GM19193 (cell line): ENCODE data around the gene TBC1D21.

Source experiments
- POLR2A ChIP-seq: IDR thresholded peaks from 4 replicates; pipeline ENCODE4 v1.6.1; 2011; ENCODE audit not compliant: insufficient read depth, insufficient read length; ENCODE audit errors: extremely low read depth

The TBC1D21 gene

DNA sequence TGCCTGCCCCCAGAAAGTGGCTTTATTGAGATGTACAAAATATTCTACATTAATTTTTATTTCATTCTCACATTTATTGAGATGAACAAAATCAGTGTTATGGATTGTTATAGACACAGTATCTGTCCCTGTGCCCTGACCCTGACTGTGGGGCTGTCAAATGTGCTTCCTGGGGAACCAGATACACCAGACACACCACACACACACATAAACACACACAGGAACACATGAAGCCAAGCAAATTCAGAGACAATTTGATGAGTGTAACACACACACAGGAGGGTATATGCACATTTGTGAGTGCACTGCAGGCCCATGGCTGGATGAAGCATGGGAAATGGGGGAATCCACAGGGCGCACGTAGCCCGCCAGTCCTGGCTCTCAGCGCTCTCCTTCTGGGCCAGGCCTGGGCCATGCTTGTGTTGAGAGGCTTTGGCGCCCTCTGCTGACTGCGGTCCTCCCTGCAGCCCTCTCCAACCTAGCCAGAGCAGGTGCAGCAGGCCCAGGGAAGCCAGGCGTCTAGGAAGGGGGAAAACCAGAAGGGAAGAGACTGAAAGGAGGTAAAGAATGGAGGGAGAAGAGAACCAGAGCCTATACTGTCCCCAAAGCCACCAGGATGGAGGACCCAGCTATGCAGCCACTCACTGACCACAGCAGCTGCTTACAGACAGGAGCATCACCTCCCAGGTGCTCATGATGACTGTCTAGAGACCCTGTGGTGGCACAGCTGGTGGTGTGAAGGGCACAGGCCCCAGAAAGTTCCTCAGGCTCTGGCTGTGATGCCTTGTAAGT lies 34.9 kb downstream of the TBC1D21 start:
- TF ChIP-seq POLR2A, result no peak

DNA sequence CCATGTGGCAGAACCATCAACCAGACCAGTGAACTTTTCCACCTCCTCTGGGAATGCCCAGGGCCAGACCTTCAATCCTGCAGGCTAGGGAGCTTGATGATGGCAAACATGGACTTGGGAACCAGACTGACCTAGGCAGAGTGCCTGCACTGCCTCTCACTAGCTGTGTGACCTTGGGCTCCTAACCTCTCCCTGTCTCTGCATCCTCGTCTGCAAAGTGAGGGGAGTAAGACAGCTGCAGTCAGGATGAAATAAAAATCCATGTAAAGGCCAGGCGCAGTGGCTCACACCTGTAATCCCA lies 35.4 kb downstream of the TBC1D21 start:
- no peak for TF ChIP-seq POLR2A

DNA sequence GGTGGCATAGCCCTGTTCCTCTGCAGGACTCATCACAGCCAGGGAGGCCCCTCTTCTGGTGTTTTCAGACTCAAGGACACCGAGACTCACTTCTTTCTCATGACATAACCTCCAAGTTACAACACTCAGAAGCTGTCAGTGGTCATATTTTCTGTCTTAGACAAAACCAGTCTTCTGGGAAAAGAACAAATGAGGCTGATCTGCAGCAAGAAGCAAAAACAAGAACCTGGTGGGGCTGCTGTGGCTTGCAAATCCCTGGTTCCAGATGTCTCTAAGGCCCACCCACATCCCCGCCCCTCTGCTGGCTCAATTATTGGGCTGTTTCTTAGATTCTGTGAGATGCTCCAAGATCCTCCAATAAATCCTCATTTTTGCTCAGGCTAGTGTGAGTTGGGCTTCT lies 36.3 kb downstream of the TBC1D21 start:
- TF ChIP-seq POLR2A, result no peak

DNA sequence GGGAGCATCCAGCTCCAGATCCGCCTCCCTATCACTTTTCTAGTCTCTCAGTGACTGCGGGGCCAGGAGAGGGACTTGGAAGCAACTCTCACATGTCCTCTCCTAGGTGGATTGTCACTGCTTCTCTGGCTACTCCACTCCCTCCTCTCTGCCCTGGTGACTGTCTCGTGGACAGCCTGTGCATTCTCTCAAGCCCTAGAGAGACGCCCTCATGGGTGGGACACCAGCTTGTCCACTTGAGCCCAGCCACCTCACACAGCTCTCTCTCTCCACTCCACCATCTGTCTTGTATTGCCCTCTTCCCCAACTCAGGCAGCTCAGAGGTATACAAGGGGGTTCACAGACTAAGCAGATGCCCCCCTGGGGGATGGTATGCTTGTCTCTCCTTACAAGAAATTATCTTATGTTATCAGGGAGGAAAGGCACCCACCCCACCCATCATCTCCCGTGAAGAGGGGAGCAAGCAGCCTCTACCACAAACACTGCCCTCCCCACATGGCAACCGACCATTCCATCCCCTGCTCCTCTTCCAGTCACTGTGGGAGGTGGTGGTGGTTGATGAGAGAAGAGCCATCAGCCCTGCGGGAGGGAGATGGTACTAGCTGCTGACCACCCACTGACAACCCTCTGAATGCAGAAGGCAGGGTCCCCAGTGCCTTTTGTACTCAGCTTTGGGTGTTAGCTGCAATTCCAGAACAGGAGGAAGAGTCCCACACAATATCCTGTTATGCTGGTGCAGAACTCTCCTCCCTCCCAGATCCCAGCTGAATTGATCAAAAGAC lies 37.3 kb downstream of the TBC1D21 start:
- no peak for TF ChIP-seq POLR2A

DNA sequence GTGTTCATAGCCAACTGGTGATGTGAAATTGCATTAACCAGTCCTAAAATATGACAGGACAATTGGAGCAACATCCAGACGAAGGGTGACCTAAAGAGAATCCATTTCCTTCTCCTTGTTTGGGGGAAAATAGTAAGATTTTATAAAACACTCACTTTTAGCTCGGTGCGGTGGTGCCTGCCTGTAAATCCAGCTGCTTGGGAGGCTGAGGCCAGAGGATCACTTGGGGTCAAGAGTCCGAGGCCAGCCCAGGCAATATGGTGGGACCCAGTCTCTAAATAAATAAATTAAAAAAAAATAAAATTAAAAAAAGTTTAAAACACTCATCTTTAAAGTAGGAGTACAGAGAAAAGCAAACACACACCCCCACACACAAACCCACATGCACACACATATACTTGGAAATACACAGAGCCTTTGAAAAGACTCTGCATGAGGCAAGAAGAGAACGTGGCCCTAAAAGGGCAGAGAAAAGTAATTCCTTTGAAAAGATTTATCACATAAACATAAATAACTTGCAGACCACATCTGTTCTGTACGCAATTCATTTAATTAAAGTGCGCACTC lies 38.7 kb downstream of the TBC1D21 start:
- no peak for TF ChIP-seq POLR2A

DNA sequence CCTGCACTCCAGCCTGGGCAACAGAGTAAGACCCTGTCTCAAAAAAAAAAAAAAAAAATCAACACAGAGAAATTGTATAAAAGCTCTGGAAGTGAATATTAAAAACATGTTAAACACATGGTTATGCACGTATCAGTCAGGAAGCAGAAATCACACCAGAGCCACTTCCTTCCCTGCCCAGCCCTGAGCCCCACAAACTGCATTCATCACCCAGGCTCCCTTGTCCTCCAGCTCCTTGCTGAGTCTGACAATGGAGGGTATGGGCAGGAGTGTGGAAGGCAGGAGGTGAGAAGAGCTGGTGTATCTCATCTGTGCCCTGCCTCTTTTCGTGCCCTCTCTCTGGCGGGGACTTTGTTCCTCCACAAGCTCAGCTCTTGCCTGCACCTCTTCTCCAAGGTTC lies 40.8 kb downstream of the TBC1D21 start:
- TF ChIP-seq POLR2A, result no peak

DNA sequence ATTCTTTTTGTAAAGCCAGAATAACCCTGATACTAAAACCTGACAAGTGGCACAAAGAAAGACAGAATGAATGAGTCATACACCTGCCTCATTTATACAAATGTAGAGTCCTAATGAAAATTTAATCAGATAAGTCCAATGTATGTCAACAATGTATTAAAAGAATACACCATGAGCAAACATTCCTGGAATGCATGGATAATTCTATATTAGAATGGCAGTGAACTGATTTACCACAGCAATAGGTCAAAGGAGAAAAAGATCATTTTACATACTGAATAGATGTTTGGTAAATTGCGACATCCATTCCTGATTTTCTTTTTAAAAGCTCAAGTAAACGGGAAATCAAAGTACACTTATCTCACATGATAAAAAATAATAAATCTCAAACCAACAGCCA lies 41.7 kb downstream of the TBC1D21 start:
- no peak for TF ChIP-seq POLR2A

DNA sequence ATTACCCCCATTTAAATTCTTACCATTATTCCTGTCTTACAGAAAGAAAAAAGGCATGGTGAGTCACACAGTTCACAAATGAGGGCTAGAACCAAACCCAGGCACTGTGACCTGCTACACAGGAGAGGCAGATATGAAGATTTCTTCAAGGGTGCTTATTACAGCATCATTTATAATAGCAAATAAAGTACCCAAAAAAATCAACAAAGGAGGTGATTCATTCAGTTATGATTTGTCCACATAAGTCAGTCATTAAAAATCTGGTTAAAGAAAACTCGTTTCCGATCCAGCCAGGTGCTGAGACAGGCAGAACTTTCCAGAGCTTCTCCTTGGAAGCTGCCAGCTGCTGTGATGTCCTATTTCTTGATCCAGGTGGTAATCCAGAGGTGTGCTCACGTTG lies 45.4 kb downstream of the TBC1D21 start:
- TF ChIP-seq POLR2A, result no peak

DNA sequence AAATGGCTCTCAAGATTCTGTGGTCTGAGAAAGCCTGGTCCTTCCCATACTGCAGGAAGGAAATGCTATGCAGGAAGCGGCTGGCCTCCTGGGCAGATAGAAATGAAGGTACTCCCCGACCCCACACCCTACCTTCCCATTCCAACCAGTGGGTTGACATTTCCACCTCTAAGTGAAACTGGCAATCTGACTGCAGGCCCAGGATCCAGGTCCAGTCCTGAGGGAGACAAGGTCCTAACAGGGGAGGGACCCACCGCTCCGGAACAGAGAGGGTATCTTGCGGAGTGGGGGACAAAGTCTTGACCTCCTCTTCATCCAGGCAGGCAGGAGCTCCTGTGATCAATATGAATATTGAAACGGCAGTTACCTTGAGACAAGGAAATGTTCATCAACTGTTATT lies 46.3 kb downstream of the TBC1D21 start:
- TF ChIP-seq POLR2A, result no peak

DNA sequence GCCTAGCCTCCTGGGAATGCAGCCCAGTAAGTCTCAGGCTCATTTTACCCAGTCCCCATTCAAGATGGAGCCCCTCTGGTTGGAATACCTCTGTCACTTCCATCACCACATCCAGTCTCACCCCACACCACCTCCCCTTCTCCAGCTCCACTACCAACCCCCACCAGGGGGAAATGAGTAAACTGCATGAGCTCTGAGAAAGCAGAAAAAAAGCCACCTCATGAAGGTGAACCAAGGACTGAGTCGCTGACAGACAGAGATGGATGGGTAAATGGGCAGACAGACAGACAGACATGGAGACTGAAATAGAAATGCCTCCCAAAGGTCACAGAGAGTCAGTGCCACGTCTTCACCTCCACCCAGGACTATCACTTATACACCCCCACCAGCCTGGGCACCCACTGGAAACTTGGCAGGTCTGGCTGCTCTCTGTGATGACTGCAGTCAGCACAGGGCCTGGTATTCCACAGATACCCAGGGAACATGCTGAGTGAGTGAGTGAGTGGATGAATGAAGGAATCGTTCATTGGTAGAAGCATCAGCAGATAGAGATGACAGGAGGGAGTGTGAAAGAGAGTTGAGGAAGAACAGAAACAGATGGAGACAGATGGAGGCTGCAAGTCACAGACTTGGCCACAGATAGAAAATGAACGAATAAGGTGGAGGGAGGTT lies 48.0 kb downstream of the TBC1D21 start:
- TF ChIP-seq POLR2A, result no peak

DNA sequence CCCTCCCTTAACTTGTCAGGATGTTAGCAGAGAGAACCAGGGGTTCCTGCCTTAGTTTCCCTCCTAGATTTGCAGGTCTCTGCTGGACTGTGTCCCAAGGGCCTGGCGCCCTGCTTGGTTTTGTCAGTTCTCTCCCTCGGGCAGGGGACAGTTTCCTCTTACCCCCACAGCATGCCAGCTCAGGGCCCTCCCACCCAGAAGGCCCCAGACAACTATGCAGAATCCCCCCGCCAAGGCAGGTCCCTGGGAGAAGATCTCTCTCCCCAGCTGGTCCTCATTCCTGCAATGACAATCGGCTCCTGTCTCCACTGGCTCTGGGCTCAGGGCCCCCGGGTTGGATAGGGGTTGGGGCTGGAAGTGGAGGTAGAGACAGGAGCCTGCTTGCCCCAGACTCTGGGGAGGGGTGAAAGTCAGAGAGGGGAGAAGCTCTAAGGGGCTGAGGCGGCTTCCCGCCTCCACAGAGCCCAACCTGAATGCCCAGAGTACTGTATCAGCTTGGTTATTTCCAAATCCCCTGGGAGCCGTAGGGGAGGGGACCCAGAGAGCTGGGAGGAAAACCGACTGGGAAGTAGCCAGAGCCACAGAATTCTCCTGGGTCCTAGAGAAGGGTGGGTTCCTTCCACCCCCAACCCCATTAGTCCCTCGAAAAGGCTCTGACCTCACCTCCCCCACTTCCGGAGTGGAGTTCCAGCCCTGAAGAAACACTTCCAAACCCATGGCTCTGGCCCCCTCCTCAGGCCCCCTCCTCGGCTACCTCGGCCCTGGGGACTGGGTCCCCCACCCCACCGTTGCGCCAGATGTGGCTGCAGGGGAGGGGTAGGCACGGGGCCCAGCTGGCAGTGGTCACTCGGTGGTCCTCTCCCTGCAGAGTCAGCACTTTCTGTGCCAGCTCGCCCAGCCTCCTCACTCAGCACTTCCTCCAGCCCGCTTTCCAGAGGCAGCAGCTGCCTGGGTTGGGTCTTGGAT lies 49.1 kb downstream of the TBC1D21 start:
- no peak for TF ChIP-seq POLR2A

DNA sequence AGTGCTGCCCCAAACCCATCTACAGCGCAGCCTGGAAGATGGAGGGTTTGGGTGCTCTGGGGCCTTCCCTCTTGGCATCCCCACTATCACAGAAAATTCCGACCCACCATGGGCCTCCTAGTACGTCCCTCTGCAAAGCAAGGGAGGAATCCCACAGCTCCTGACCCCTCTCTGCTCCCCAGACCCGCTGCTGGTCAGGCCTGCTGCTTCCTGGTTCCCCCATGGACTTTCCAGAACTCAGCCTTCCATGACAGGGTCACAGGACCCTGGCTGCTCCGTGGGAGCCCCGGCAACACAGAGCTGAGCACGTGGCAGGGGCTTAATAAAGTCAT lies 49.8 kb downstream of the TBC1D21 start:
- TF ChIP-seq POLR2A, result no peak

DNA sequence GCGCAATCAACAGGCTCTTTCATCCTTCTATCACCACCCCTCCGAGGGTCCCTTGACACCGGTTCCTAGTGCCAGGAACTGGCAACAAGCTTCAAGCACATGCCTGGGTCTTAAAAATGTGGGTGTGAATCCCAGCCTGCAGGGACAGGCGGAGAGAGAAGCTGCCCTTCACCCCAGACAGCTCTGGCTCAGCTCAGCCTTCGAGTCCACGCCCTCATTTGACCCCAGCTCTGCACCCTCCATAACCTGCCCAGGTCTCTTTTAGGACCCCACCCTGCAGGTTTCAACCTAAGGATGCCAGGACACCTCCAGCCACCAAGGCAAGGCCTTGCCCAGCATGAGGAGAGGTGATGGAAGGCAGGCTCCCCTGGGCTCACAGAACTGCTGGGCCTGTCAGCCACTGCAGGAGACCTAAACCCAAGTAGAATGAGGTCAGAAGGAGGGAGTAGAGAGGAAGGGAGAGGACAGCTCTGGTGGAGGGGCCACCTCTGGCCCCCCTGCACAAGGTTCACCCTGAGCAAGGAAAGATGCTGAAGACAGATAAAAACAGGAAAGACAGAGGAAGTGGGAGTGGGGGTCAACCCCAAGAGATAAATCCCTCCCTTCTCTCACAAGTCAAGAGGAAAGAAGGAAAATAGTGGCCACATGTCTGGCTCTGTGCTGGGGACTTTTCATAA lies 50.3 kb downstream of the TBC1D21 start:
- no peak for TF ChIP-seq POLR2A
